Fibroblast of lung (primary cell): ENCODE results near the gene SCAPER.

ENCODE experiments used
- EZH2 ChIP-seq: IDR thresholded peaks from 2 replicates; pipeline ENCODE4 v1.5.1; 2012; ENCODE audit warnings: low read length, control low read depth, mild to moderate bottlenecking; ENCODE audit errors: missing control alignments
- TF ChIP-seq, protein P1 (sequence below), 2 donors: IDR thresholded peaks in 1 of 2; conservative IDR thresholded peaks in 1 of 2; 1 replicate in 1 of 2; 2 replicates in 1 of 2; pipeline ENCODE4 v1.5.1; 2011 to 2012; ENCODE audit warnings: low read length in 2 of 2, control low read depth in 1 of 2, inconsistent platforms in 1 of 2, low read depth in 1 of 2, mild to moderate bottlenecking in 1 of 2

DNA sequence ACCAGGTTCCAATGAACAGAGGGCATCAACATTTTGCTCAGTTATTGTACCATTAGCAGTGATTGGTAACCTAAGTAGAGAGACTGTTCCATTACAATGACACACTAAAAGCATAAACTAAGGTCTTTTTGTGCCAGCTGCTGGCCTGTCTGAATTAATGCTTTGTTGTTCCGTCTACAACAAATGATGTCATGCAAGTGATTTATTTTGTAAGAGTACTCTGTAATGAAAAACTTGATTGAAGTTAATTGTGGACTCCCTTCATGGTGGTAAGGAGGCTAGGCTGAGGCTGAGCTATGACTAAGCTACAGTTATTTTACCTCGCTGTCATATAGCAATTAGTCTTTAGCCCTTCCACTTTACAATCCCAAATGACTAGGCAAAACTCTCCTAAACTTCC, 49.6 kb upstream of the SCAPER start:
- TF ChIP-seq, protein P1, sequence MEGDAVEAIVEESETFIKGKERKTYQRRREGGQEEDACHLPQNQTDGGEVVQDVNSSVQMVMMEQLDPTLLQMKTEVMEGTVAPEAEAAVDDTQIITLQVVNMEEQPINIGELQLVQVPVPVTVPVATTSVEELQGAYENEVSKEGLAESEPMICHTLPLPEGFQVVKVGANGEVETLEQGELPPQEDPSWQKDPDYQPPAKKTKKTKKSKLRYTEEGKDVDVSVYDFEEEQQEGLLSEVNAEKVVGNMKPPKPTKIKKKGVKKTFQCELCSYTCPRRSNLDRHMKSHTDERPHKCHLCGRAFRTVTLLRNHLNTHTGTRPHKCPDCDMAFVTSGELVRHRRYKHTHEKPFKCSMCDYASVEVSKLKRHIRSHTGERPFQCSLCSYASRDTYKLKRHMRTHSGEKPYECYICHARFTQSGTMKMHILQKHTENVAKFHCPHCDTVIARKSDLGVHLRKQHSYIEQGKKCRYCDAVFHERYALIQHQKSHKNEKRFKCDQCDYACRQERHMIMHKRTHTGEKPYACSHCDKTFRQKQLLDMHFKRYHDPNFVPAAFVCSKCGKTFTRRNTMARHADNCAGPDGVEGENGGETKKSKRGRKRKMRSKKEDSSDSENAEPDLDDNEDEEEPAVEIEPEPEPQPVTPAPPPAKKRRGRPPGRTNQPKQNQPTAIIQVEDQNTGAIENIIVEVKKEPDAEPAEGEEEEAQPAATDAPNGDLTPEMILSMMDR (conservative IDR thresholded peaks at IDR 0.05 in 1 of 2, IDR thresholded peaks at IDR 0.05 in 1 of 2; ENCODE audit: low read depth in 1 of 2, low read length in 2 of 2), result no peak
- TF ChIP-seq EZH2, result no peak
